GM12875 (cell line): ENCODE data around the gene DCBLD1.

Experiments
- H3K4me3 ChIP-seq: one replicate; pipeline ENCODE4 v1.5.1; 2011; ENCODE audit warnings: low read depth, low read length, control low read depth
- CTCF ChIP-seq: IDR thresholded peaks from 2 replicates; pipeline ENCODE4 v1.5.1; 2011; ENCODE audit warnings: low read depth, mild to moderate bottlenecking, control low read depth, inconsistent platforms, low read length, moderate library complexity, borderline replicate concordance; ENCODE audit not compliant: insufficient read depth

The DCBLD1 gene

DNA sequence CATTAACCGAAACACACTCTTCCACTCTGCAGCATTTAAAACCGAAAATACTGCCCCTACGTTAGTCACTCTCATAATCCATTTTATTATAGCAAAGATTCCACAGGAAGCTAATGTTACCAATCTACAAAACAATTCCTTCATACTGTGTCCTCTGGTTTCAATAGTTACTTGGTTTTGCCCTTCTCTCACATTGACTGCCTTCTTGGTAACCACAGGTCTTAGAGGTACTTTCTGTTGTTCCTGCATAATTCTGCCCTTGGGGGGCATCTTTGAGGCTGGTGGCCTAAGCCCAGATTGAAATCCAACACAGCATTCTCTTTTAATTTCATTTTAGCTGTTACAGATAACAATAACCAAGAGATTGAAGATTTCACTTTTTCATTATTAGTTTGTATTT, 9.8 kb upstream of the DCBLD1 start:
- H3K4me3 ChIP-seq, result no peak overlapping the region
- no peak for TF ChIP-seq CTCF

GRCh38 chr6:117473401-117473800, 9.1 kb upstream of the DCBLD1 start:
- no peak for TF ChIP-seq CTCF
- no peak overlapping the region for H3K4me3 ChIP-seq

DNA sequence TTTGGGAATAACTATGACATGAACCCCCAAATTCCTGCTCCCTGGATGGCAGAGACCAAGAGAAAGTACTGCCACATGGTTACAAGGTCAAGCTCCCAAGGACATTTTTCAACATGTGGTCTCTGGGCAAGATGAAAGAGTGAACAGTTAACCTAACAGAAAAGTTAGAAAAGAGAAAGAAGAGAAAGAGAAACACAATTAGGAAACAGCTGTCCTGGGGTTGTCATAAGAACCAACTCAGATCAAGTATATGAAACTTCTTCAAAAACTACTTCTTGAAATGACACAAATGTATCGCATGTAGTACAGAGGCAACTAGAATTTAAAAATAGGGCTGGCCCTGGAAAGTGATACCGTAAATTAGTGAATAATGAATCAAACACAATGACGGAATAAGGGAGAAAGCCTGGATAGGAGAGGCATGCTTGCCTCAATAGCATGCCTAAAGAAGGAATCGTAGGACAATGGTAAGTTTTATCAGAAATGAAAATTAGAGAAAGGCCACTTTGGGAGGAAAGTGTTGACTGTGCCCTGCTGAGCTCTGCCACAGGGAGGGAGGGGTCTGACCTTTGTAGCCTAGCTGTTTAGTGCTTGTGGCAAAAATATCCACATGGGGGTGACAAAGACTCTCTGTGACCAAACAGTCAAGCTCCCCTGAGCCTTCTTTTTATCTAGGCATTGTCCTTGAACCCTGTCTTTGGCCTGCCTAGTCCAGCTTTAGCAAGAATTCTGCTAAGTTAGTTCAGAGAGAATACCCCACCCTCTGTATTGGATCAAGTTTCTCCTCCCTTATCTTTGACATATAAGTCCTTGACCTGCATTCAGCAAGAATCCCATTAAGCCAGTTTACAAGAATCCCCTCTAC, 4.3 kb upstream of the DCBLD1 start:
- no peak overlapping the region for H3K4me3 ChIP-seq
- TF ChIP-seq CTCF, result peak; percentile 34; the same call in 1 of the 2 replicates

- TF ChIP-seq CTCF, result no peak
- no peak overlapping the region for H3K4me3 ChIP-seq
Observed at GRCh38 chr6:117478853-117479231, 3.6 kb upstream of the DCBLD1 start.

- no peak overlapping the region for H3K4me3 ChIP-seq
- no peak for TF ChIP-seq CTCF
Observed at GRCh38 chr6:117480651-117481050, 1.8 kb upstream of the DCBLD1 start.

DNA sequence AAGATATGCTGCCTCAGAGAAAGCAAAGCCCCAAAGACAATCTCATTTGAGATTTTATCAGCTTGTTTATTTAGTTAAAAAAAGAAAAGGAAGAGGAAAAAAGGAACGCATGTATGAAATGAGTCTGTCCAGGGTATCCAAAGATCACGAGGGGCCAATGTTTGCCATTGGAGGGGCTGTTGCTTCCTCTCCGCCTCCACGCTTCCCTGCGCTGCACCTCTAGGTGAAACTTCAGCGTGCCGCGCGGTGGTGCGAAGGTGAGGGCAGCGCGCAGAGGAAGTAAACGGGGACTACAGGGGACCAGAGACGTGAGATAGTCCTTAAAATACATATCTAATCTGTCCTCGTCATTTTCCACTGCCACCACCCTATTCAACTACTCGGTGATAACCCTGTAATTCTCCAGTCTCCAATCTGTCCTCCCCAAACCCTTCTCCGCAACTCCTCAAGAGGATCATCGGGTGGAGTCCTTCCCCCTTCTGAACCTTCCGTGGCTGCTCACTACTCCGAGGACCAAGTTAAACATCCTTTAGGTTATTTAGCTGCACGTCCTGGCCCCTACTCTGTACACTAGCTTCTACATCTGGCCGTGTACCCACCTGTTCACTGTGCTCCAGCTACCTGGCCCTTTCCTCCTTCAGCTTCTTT, 1.1 kb upstream of the DCBLD1 start:
- no peak for TF ChIP-seq CTCF
- H3K4me3 ChIP-seq, result no peak overlapping the region

DNA sequence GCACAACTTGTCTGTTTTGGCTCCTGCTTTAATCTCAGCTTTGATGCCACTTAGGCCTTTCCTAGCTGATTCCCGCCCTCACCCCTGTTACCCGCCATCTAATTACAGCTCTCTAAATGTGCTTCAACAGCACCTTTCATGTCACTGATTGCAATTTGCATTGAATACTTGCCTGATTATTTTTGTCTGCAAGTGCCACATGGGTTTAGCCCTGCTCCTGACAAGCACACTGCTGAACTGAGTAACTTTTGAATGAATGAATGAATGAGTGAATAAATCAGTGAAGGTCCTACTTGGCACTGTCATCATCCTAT, 591 bp upstream of the DCBLD1 start:
- no peak for TF ChIP-seq CTCF
- H3K4me3 ChIP-seq, result peak overlapping the region; percentile 65
